ENCODE data around the gene AREL1.

DNA sequence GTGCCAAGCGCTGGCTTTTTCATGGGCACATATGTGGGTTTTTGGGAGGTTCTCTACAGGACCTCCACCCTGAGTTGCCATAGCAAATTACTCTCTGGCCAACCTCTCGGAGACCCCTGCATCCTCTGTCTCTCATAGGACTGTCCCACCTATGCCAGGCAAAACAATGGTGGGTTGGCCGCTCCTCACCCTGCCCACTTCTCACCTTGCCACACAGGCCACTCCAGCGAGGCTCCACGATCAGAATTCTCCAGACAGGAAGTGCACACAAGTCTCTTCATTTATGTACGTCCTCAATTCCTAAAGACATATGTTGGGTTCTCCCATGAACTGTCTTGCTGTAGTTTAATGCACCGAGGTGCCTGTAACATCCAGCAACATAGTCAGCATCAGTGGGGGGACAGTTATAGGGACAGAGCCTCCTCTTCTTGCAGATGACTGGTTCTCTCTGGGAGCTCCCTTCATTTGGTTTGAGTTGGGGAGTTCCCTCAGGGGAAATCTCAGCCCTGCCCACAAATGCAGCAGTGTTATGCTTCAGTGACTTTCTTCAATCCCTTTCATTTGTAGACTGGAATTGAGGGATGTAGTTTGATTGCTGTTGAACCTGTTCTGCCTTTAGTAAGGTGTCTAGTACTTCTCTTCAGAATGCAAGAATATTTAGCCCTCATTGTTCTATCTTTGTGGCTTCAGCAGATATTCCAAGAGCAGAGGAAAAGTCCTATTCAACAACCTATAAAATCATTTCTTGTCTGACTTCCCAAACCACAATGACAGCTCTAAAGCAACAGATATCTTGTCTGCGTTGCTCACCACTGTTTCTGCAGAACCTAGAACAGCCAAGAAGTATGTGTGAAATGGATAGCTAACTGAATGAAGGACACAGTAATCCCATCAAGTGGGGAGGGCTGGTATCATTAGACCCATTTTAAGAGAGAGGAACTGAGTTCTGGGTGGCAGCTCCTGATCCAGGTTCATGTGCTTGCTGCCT, 98.1 kb downstream of the AREL1 start:
- TF ChIP-seq, protein P1, sequence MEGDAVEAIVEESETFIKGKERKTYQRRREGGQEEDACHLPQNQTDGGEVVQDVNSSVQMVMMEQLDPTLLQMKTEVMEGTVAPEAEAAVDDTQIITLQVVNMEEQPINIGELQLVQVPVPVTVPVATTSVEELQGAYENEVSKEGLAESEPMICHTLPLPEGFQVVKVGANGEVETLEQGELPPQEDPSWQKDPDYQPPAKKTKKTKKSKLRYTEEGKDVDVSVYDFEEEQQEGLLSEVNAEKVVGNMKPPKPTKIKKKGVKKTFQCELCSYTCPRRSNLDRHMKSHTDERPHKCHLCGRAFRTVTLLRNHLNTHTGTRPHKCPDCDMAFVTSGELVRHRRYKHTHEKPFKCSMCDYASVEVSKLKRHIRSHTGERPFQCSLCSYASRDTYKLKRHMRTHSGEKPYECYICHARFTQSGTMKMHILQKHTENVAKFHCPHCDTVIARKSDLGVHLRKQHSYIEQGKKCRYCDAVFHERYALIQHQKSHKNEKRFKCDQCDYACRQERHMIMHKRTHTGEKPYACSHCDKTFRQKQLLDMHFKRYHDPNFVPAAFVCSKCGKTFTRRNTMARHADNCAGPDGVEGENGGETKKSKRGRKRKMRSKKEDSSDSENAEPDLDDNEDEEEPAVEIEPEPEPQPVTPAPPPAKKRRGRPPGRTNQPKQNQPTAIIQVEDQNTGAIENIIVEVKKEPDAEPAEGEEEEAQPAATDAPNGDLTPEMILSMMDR (optimal IDR thresholded peaks at IDR 0.05 in 1 of 3, IDR thresholded peaks at IDR 0.05 in 1 of 3, conservative IDR thresholded peaks at IDR 0.05 in 1 of 3; ENCODE audit: extremely low read depth in 1 of 3, insufficient read depth in 2 of 3, low read length in 3 of 3), result no peak
- TF ChIP-seq EZH2 (IDR thresholded peaks at IDR 0.05; ENCODE audit: low read length), result no peak

Measured in keratinocyte (primary cell).